ENCODE measurements around the gene UQCC2. TPM values are rescaled to one million over a fixed set of nuclear protein-coding genes. Genes with fewer than 3 reads are reported as not detected.

The UQCC2 gene
- total RNA-seq (2022; extraction: Qiagen RNA extraction; ENCODE audit: low read depth), result 60.5 to 114 TPM (median 102 TPM) in 5 replicates

GRCh38 chr6:33711140-33712129 is at the start of gene UQCC2:
Gene UQCC2, minus strand, starts transcription at chr6:33711700. Its CDS starts 14 bp downstream, at chr6:33711686.

DNA sequence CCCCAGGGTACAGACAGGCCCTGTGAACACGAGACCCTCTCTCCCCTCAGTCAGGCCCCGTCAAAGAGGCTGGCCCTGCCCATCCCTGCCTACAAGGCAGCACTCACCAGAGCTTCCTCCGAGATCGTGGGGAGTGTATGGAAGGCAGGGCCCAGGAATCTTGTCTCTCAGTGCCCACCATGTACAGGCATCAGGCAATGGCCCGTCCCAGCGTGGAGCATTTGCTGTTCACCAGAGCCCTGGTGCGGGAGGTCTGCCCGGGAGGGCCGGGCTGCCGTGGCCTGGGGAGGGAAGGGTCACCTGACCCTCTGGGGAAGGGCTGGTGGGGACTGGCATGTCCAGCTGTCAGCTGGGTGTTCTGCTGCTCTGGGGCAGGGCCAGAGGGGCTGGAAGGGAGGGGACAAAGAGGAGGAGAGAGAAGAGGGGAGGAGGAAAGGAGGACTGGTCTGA is 35.2 kb upstream of the UQCC2 start, which contains the start of gene IP6K3:
Gene IP6K3, minus strand, starts transcription at position 255 of the 450 bp plus-strand sequence. CDS start 11,429 bp downstream, outside the sequence.

Other genes with a start within 250 kb of the UQCC2 start
- gene BAK1, start 131.4 kb downstream of the UQCC2 start, total RNA-seq (2022; extraction: Qiagen RNA extraction; ENCODE audit: low read depth), result 32.0 to 39.3 TPM (median 38.0 TPM) in 5 replicates
- gene ITPR3, start 90.4 kb downstream of the UQCC2 start, total RNA-seq (2022; extraction: Qiagen RNA extraction; ENCODE audit: low read depth), result 32.8 to 46.5 TPM (median 37.0 TPM) in 5 replicates
- gene IP6K3, start 35.2 kb upstream of the UQCC2 start, total RNA-seq (2022; extraction: Qiagen RNA extraction; ENCODE audit: low read depth), result 0.05 to 0.14 TPM (median 0.09 TPM) in 3 of 5 replicates, not detected in the others
- 38.7 to 47.7 TPM (median 43.4 TPM) in 5 replicates for gene LEMD2, start 77.4 kb upstream of the UQCC2 start, total RNA-seq (2022; extraction: Qiagen RNA extraction; ENCODE audit: low read depth)
- not detected in 5 replicates for gene MLN, start 92.3 kb upstream of the UQCC2 start, total RNA-seq (2022; extraction: Qiagen RNA extraction; ENCODE audit: low read depth)

All from A549 treated with CpdA at 1 μM for 4 hours (cell line).